HG03175 (cell line): ENCODE data around the gene DACT2.

Experiments
- ATAC-seq: cut with Tn5 transposase; IDR thresholded peaks from one replicate; pipeline ENCODE4 v1.9.1; 2021; ENCODE audit warnings: mild to moderate bottlenecking, moderate library complexity; ENCODE audit not compliant: unreplicated experiment

DACT2 gene

DNA sequence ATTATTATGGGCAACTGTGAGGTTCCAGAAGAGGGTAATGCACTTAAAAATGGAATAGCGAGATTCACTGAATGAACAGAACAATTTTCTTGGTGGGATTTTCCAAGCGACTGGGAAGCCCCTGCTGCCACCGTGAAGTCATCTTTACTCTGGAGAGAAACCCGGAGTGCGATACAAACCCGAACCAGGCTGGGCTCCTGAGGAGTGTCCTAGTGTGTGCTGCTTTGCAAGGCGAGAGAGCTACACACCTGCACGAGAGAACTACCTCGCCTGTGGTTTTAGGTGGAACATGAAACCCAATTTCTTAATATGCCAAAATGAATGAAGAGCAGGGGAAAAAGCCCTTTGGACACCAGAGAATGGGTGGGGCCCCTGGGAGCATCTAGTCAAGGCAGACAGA is 33.5 kb upstream of the DACT2 start:
- no peak for ATAC-seq

- ATAC-seq = no peak
These were observed 32.5 kb upstream of the DACT2 start for GRCh38 chr6:168352096-168352495.

- no peak for ATAC-seq
These were observed 30.2 kb upstream of the DACT2 start for GRCh38 chr6:168349718-168350210.

GRCh38 chr6:168348186-168348585 is 28.6 kb upstream of the DACT2 start:
- no peak for ATAC-seq

GRCh38 chr6:168347615-168348014 is 28.0 kb upstream of the DACT2 start:
- ATAC-seq = no peak

GRCh38 chr6:168347053-168347452 is 27.5 kb upstream of the DACT2 start:
- no peak for ATAC-seq

GRCh38 chr6:168345896-168346754 is 26.5 kb upstream of the DACT2 start:
- ATAC-seq = no peak

GRCh38 chr6:168345266-168345665 is 25.7 kb upstream of the DACT2 start:
- ATAC-seq = no peak

- ATAC-seq = no peak
These were observed 24.8 kb upstream of the DACT2 start for GRCh38 chr6:168344338-168344737.

GRCh38 chr6:168343239-168344150 is 23.9 kb upstream of the DACT2 start:
- ATAC-seq = no peak

DNA sequence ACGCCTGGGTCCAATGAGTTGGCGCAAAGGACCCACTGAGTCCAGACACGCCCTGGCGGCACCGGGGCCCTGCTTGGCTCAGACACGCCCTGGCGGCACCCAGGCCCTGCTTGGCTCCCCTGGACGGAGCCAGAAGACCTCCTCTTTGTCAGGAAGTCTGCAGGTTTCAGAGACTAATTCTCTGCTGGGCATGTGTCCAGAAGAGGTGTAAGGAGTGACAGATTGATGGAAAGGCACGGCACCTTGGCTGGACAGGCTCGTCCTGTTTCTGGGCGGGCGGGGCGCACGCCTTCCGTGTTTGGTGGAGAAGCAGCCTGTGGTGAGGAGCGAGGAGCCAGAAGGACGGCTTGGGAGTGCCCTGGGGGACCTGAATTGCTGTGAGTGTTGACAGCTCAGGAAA is 23.1 kb upstream of the DACT2 start:
- no peak for ATAC-seq

DNA sequence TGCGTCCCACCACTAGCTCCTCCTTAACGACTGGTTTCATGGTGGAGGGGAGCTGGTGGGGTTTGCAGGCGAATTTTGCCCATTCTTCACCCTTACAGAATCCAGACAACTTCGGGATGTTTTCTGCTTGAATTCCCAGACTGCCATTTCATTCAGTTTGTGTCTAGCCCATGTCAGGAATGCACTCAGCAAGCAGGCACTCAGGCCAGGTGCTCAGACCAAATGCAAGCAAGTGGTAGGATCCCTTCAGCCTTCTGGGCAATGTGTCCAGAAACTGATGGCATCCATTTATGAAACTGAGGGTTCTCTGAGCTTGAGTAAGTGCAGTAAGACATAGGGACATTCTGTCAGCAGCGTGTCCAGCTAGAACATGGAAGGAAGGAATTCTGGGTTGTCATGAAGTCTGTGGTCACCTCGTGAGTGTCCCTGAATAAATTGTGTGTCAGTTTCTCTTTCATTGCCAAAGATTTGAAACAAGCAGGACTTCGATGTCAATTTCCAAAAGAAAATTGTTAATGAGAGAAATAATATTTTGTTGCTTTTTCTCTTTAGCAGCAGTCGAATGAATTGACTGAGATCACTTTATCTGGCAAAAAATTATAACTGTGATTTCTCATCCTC is 21.8 kb upstream of the DACT2 start:
- ATAC-seq = no peak

- ATAC-seq = no peak
These were observed 21.2 kb upstream of the DACT2 start for GRCh38 chr6:168340819-168341218.

DNA sequence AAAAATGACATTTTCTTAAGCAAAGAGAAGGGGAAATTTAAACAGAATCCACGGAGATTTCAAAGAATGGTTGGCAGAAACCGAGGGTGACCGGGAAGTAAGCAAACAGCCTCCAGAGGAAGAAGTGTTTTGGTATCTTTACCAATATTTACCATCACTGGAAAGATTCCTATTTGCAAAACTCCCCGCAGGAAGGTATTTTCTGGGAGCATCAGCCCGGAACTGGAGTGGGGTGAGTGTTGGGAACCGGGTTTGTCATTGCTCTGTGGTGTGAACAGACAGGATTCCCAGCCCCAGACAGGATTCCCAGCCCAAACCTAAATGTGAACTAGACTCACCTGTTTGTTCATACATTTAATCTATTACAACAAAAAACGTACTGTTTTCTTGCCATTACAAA is 19.2 kb upstream of the DACT2 start:
- ATAC-seq = no peak

DNA sequence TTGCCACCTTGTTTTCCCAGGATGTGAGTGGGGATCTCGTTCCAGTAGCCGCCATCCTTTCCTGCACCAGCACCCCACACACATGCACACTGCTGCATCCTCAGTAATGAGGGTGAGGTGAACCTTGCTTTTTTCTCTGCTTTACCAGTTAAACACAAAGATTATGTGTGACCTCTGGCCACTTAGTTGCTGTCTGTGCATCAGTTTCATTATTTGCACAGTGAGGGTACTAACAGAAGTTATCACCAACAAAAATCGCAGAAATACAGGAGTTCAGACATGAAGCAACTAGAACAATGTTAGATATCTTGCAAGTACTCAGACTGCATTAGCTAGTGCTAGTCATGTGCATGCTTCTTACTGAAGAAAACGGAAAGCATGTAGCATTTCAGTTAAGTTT is 17.4 kb upstream of the DACT2 start:
- no peak for ATAC-seq

- no peak for ATAC-seq
These were observed 14.4 kb upstream of the DACT2 start for GRCh38 chr6:168333989-168334388.

DNA sequence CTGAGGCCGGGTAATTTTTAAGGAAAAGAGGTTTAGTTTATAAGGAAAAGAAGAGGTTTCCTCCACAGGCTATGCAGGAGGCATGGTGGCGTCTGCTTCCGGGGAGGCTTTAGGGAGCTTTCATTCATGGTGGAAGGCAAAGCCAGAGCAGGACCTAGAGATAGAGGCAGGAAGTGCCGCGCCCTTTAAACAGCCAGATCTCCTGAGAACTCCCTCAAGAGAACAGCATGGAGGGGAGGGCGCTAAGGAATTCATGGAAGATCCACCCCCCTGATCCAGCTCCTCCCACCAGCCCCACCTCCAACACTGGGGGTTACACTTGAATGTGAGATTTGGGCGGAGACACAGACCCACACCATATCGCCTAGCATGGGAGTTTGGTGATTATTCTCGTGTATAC is 13.9 kb upstream of the DACT2 start:
- no peak for ATAC-seq

DNA sequence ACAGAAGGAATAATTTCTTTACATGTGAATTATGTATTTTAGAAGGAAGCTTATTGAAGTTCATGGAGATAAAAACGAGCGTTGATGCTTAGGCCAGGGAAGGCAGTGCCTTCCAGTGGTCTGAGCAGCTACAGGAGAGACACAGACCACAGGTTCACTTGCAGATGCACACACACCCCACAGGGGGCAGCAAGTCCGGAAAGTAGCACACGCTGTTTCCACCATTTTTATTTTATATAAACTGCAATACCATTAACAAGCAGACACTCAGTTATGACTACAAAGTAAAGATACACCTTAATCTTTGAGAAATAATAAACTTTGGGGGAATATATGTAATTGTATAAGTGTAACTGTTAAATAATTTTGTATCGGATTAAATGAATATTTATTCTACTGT is 13.5 kb upstream of the DACT2 start:
- ATAC-seq = no peak

- no peak for ATAC-seq
These were observed 12.4 kb upstream of the DACT2 start for GRCh38 chr6:168332020-168332419.

DNA sequence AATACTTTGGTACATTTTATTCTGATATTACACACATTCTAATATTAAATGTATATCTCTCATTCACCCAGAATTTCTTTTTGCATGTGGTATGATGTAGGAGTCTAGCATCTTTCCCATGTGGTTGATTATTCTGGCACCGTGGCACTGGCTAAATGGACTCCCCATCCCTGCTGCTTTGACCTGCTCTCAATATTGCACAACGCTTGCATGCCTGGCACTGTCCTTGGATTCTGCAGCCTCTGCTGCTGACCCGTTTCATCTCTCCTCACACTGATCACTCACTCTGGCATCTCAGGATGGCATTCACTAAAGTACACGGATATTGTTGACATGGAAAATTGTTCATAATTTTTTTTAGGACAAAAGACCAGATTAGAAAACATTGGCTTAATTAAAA is 11.5 kb upstream of the DACT2 start:
- ATAC-seq = no peak

- no peak for ATAC-seq
These were observed 10.8 kb upstream of the DACT2 start for GRCh38 chr6:168330403-168330802.
